WTC11 (cell line): Measurements from ENCODE around the gene GSTM4. TPM values are rescaled to one million over a fixed set of nuclear protein-coding genes. Genes with fewer than 3 reads are reported as not detected.

Experiments used
- ATAC-seq: fragments of 200-7000 bp; cut with Tn5 transposase; 2 replicates; pipeline ENCODE4 v1.10.0; 2021; ENCODE audit warnings: mild to moderate bottlenecking, moderate library complexity
- CTCF ChIA-PET: fragments of 300-600 bp; sonication (Branson Sonifier 250); formaldehyde crosslinking; loops from one replicate; lab custom pipeline; 2021; ENCODE audit warnings: antibody characterized with exemption; lab: Charles Lee
- POLR2A ChIA-PET: fragments of 350-600 bp; sonication (Branson Sonifier 250); formaldehyde crosslinking; loops from one replicate; lab custom pipeline; 2021; ENCODE audit warnings: antibody characterized with exemption; lab: Charles Lee
- DNase-seq: peaks from one replicate; pipeline ENCODE4 v3.0.0; 2021; ENCODE audit warnings: low spot score
- H3K27ac Mint-ChIP-seq: 2 replicates; pipeline ENCODE4 v1.8.0; 2021; ENCODE audit warnings: mixed read lengths
- H3K27me3 Mint-ChIP-seq: 2 replicates; pipeline ENCODE4 v1.8.0; 2021; ENCODE audit warnings: low read depth, mild to moderate bottlenecking, moderate library complexity, mixed read lengths
- H3K36me3 Mint-ChIP-seq: 2 replicates; pipeline ENCODE4 v1.8.0; 2021; ENCODE audit warnings: mixed read lengths
- H3K4me1 Mint-ChIP-seq: 2 replicates; pipeline ENCODE4 v1.8.0; 2022; ENCODE audit warnings: mixed read lengths
- H3K4me3 Mint-ChIP-seq: 2 replicates; pipeline ENCODE4 v1.8.0; 2021; ENCODE audit warnings: mild to moderate bottlenecking, moderate library complexity, mixed read lengths
- H3K9me3 Mint-ChIP-seq: 2 replicates; pipeline ENCODE4 v1.8.0; 2021; ENCODE audit warnings: mixed read lengths
- ATF1 ChIP-seq: sonication (generic); formaldehyde crosslinking; IDR thresholded peaks from 2 replicates; pipeline ENCODE4 v1.8.1; 2023; ENCODE audit warnings: mild to moderate bottlenecking, moderate library complexity, missing genetic modification reagents
- CREB1 ChIP-seq: sonication (generic); formaldehyde crosslinking; IDR thresholded peaks from 2 replicates; pipeline ENCODE4 v1.8.0; 2023; ENCODE audit warnings: mild to moderate bottlenecking, missing genetic modification reagents
- ESRRA ChIP-seq: sonication (generic); formaldehyde crosslinking; IDR thresholded peaks from 2 replicates; pipeline ENCODE4 v1.8.1; 2022; ENCODE audit warnings: mild to moderate bottlenecking, missing genetic modification reagents, borderline replicate concordance
- IRF2 ChIP-seq: sonication (generic); formaldehyde crosslinking; IDR thresholded peaks from 2 replicates; pipeline ENCODE4 v1.8.0; 2022; ENCODE audit warnings: low read depth, missing genetic modification reagents, borderline replicate concordance
- MXD4 ChIP-seq: fragments of 250-450 bp; sonication (Bioruptor Pico); IDR thresholded peaks from 2 replicates; pipeline ENCODE4 v1.8.0; 2021; ENCODE audit warnings: mild to moderate bottlenecking, moderate library complexity, borderline replicate concordance
- NFATC4 ChIP-seq: fragments of 250-450 bp; sonication (Bioruptor Pico); IDR thresholded peaks from 2 replicates; pipeline ENCODE4 v1.9.0; 2021; ENCODE audit warnings: mild to moderate bottlenecking
- NR2C2 ChIP-seq: sonication (generic); formaldehyde crosslinking; IDR thresholded peaks from 2 replicates; pipeline ENCODE4 v1.8.0; 2022; ENCODE audit warnings: mild to moderate bottlenecking, missing genetic modification reagents
- SMAD4 ChIP-seq: sonication (generic); formaldehyde crosslinking; IDR thresholded peaks from 2 replicates; pipeline ENCODE4 v1.8.0; 2022; ENCODE audit warnings: mild to moderate bottlenecking, missing genetic modification reagents
- TEAD1 ChIP-seq: sonication (generic); formaldehyde crosslinking; IDR thresholded peaks from 2 replicates; pipeline ENCODE4 v1.8.0; 2022; ENCODE audit warnings: mild to moderate bottlenecking, missing genetic modification reagents
- TEAD4 ChIP-seq: sonication (generic); formaldehyde crosslinking; IDR thresholded peaks from 2 replicates; pipeline ENCODE4 v1.8.0; 2022; ENCODE audit warnings: mild to moderate bottlenecking, missing genetic modification reagents
- ZNF121 ChIP-seq: sonication (generic); formaldehyde crosslinking; IDR thresholded peaks from 2 replicates; pipeline ENCODE4 v1.8.0; 2023; ENCODE audit warnings: missing genetic modification reagents
- ZNF138 ChIP-seq: sonication (generic); formaldehyde crosslinking; conservative IDR thresholded peaks from 2 replicates; pipeline ENCODE4 v1.8.1; 2022; ENCODE audit warnings: mild to moderate bottlenecking, moderate library complexity, missing genetic modification reagents
- ZNF317 ChIP-seq: sonication (generic); formaldehyde crosslinking; IDR thresholded peaks from 2 replicates; pipeline ENCODE4 v1.8.1; 2023; ENCODE audit warnings: low read depth, mild to moderate bottlenecking, moderate library complexity, missing genetic modification reagents, borderline replicate concordance
- total RNA-seq: library from RNA; stranded (reverse); gene quantifications from 3 replicates; pipeline ENCODE4 v1.2.3, GENCODE V29; 2021
- TF ChIP-seq, protein P1 (sequence below): sonication (generic); formaldehyde crosslinking; IDR thresholded peaks from 2 replicates; pipeline ENCODE4 v1.8.0; 2022; ENCODE audit warnings: missing genetic modification reagents
- TF ChIP-seq, protein P2 (sequence below): sonication (generic); formaldehyde crosslinking; IDR thresholded peaks from 2 replicates; pipeline ENCODE4 v1.8.1; 2022; ENCODE audit warnings: missing genetic modification reagents, borderline replicate concordance
- TF ChIP-seq, protein P3 (sequence below): sonication (generic); formaldehyde crosslinking; IDR thresholded peaks from 2 replicates; pipeline ENCODE4 v1.8.1; 2022; ENCODE audit warnings: low read depth, mild to moderate bottlenecking, moderate library complexity, missing genetic modification reagents, borderline replicate concordance

Gene GSTM4
- total RNA-seq, 1 experiment from 2014 or later = 16.7 TPM

DNA sequence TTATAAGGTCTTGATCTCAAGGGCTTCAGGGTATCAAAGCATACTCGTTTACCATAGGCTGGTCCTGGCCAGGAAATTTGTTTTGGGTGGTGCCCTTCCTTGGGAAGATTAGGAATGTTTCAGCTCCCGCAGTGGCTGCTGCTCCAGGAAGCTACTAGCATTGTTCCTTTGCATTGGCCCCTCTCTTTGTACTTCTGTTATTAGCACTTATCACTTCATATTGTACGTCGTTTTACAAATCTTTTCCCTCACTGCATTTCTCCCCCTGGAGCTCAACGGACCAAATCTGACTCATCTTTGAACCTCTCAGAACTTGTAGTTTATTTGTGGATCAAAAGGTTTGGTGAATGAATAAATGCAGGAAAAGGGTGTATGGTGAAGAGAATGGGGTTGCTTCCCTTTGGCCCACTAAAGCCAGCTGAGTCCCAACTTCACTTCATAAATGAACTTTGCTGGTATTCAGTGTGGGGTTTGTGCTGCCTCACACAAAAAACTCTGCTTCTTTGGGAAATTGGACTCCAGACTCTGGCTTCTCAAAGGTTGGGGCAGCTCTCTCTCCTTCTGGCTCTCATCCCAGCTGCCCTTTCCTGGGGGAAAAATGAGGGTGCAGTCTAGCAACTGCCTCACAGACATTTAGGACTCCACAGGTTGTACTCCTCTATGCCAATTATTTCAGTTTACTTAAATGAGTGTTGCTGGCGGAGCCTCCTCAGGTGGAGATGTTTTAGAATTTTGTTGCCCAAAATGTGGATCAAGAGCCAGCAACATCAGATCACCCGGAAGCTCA, 42.3 kb upstream of the GSTM4 start:
- ChIA-PET CTCF (interaction anchor here (0.7 to 3.9 kb wide), 5 partner anchors 17 to 84 kb away, joined by 3 to 24 read pairs (median 10); no protein-coding TSS in a partner anchor), POLR2A (interaction anchor here (1.9 kb wide), 1 partner anchor 65 kb away, joined by 8 read pairs; the partner anchor contains the start of gene GNAI3)
- H3K36me3 Mint-ChIP-seq = no peaks in the 10 kb centered on the region
- H3K4me1 Mint-ChIP-seq = peaks cover 36% of the 10 kb centered on the region
- DNase-seq (no peak), ATAC-seq (no peak)
- no peaks in the 10 kb centered on the region for H3K27me3 Mint-ChIP-seq
- TF ChIP-seq, protein P1, sequence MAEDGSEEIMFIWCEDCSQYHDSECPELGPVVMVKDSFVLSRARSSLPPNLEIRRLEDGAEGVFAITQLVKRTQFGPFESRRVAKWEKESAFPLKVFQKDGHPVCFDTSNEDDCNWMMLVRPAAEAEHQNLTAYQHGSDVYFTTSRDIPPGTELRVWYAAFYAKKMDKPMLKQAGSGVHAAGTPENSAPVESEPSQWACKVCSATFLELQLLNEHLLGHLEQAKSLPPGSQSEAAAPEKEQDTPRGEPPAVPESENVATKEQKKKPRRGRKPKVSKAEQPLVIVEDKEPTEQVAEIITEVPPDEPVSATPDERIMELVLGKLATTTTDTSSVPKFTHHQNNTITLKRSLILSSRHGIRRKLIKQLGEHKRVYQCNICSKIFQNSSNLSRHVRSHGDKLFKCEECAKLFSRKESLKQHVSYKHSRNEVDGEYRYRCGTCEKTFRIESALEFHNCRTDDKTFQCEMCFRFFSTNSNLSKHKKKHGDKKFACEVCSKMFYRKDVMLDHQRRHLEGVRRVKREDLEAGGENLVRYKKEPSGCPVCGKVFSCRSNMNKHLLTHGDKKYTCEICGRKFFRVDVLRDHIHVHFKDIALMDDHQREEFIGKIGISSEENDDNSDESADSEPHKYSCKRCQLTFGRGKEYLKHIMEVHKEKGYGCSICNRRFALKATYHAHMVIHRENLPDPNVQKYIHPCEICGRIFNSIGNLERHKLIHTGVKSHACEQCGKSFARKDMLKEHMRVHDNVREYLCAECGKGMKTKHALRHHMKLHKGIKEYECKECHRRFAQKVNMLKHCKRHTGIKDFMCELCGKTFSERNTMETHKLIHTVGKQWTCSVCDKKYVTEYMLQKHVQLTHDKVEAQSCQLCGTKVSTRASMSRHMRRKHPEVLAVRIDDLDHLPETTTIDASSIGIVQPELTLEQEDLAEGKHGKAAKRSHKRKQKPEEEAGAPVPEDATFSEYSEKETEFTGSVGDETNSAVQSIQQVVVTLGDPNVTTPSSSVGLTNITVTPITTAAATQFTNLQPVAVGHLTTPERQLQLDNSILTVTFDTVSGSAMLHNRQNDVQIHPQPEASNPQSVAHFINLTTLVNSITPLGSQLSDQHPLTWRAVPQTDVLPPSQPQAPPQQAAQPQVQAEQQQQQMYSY (CRISPR knock-in tag) = no peak
- no peak for TF ChIP-seq IRF2
- TF ChIP-seq MXD4 (CRISPR knock-in tag) = no peak
- no peak for TF ChIP-seq ZNF317 (CRISPR knock-in tag)
- no peak for TF ChIP-seq TEAD1 (CRISPR knock-in tag)
- TF ChIP-seq, protein P2, sequence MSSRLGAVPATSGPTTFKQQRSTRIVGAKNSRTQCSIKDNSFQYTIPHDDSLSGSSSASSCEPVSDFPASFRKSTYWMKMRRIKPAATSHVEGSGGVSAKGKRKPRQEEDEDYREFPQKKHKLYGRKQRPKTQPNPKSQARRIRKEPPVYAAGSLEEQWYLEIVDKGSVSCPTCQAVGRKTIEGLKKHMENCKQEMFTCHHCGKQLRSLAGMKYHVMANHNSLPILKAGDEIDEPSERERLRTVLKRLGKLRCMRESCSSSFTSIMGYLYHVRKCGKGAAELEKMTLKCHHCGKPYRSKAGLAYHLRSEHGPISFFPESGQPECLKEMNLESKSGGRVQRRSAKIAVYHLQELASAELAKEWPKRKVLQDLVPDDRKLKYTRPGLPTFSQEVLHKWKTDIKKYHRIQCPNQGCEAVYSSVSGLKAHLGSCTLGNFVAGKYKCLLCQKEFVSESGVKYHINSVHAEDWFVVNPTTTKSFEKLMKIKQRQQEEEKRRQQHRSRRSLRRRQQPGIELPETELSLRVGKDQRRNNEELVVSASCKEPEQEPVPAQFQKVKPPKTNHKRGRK = no peak
- TF ChIP-seq NFATC4 (CRISPR knock-in tag) = no peak
- TF ChIP-seq NR2C2 (CRISPR knock-in tag) = no peak
- no peak for TF ChIP-seq CREB1 (CRISPR knock-in tag)
- no peak for TF ChIP-seq ATF1
- no peak for TF ChIP-seq ZNF138 (CRISPR knock-in tag)
- no peak for TF ChIP-seq ESRRA (CRISPR knock-in tag)
- no peak for TF ChIP-seq ZNF121
- TF ChIP-seq, all 79 proteins: peak for 0
- no peaks in the 10 kb centered on the region for H3K9me3 Mint-ChIP-seq
- no peak overlapping the region for H3K27ac Mint-ChIP-seq
- H3K4me3 Mint-ChIP-seq = no peak overlapping the region

- CTCF ChIA-PET = interaction anchor here (1.6 to 2.2 kb wide), 3 partner anchors 10 to 70 kb away, joined by 4 to 8 read pairs (median 5); no protein-coding TSS in a partner anchor
- POLR2A ChIA-PET = no interaction called here
- no peaks in the 10 kb centered on the region for H3K27me3 Mint-ChIP-seq
- H3K27ac Mint-ChIP-seq = no peak overlapping the region
- H3K4me1 Mint-ChIP-seq = peaks cover 28% of the 10 kb centered on the region
- no peak overlapping the region for H3K4me3 Mint-ChIP-seq
- H3K36me3 Mint-ChIP-seq = no peaks in the 10 kb centered on the region
- DNase-seq (no peak), ATAC-seq (no peak)
- H3K9me3 Mint-ChIP-seq = no peaks in the 10 kb centered on the region
- TF ChIP-seq SMAD4 = no peak
- no peak for TF ChIP-seq TEAD4 (CRISPR knock-in tag)
- TF ChIP-seq, protein P2 = no peak
- TF ChIP-seq, protein P3, sequence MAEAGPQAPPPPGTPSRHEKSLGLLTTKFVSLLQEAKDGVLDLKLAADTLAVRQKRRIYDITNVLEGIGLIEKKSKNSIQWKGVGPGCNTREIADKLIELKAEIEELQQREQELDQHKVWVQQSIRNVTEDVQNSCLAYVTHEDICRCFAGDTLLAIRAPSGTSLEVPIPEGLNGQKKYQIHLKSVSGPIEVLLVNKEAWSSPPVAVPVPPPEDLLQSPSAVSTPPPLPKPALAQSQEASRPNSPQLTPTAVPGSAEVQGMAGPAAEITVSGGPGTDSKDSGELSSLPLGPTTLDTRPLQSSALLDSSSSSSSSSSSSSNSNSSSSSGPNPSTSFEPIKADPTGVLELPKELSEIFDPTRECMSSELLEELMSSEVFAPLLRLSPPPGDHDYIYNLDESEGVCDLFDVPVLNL (CRISPR knock-in tag) = no peak
These were observed 40.0 kb upstream of the GSTM4 start for GRCh38 chr1:109615879-109616278.
